Measurements from ENCODE around the gene MRPL40. TPM values are rescaled to one million over a fixed set of nuclear protein-coding genes. Genes with fewer than 3 reads are reported as not detected.

MRPL40 gene
- total and polyA plus RNA-seq, 2 of the 13 experiments (the other 11 are each of a cell fraction or from before 2014, with no cell fraction given): 42.7 to 79.7 TPM

GRCh38 chr22:19447330-19448075 is 15.2 kb downstream of the MRPL40 start, which contains the start of gene C22orf39 (continued):
- TF ChIP-seq ZNF280D (CRISPR knock-in tag; IDR thresholded peaks at IDR 0.05) (0 out of 2 replicates have a peak, but pooled peaks have one; percentile 20), ZNF441 (CRISPR knock-in tag; IDR thresholded peaks at IDR 0.05; ENCODE audit: borderline replicate concordance) (0 out of 2 replicates have a peak, but pooled peaks have one; percentile 53), ZSCAN5A (CRISPR knock-in tag; IDR thresholded peaks at IDR 0.05; ENCODE audit: borderline replicate concordance) (no peak), FOXK1 (CRISPR knock-in tag; IDR thresholded peaks at IDR 0.05; ENCODE audit: borderline replicate concordance, low read depth) (no peak), HOXD1 (CRISPR knock-in tag; IDR thresholded peaks at IDR 0.05) (no peak), NFIB (CRISPR knock-in tag; IDR thresholded peaks at IDR 0.05; ENCODE audit: borderline replicate concordance) (no peak), RAD51 (IDR thresholded peaks at IDR 0.05; ENCODE audit: borderline replicate concordance) (no peak), AHDC1 (CRISPR knock-in tag; IDR thresholded peaks at IDR 0.05; ENCODE audit: borderline replicate concordance) (peak; percentile 62; the same call in 1 of the 2 replicates), TRIM24 (CRISPR knock-in tag; IDR thresholded peaks at IDR 0.05) (no peak), HNRNPH1 (optimal IDR thresholded peaks at IDR 0.05; ENCODE audit: low read depth, low read length) (no peak), ZFP1 (CRISPR knock-in tag; IDR thresholded peaks at IDR 0.05) (no peak), NR2C2 (CRISPR knock-in tag; IDR thresholded peaks at IDR 0.05; ENCODE audit: borderline replicate concordance) (peak; percentile 89)
